Stimulated activated CD8-positive, alpha-beta memory T cell treated with anti-CD3 and anti-CD28 coated beads, Interleukin-15, amount 100 ng/mL, for 4 hours (primary cell): ENCODE data around the gene UGT1A7.

Experiments
- DNase-seq, 2 donors: peaks; one replicate each; pipeline ENCODE4 v3.0.0-alpha.2; 2020; ENCODE audit warnings: low read depth in 2 of 2

UGT1A7 gene

GRCh38 chr2:233761040-233761769 is 79.5 kb downstream of the UGT1A7 start:
- no peak for DNase-seq

DNA sequence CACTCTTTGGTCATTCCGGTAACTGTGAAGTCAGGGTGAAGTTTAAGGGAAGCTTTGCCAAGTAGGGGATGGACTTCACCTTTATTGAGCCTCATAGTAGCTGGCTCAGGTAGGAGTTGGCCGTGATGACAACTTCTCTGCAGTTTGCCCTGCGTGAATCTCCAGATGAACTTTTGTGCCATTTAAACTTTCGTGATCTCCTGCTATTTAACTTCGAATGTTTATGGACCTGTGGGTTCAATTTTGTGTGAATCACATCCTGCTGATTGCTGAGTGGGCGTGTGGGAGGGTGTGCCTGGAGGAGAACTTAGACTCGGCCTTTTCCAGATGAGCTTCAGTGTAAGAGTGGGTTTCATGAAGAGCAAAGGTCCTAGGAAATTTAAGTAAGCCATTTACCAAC is 82.6 kb downstream of the UGT1A7 start:
- DNase-seq = no peak

GRCh38 chr2:233764761-233765160 is 83.1 kb downstream of the UGT1A7 start:
- no peak for DNase-seq

DNA sequence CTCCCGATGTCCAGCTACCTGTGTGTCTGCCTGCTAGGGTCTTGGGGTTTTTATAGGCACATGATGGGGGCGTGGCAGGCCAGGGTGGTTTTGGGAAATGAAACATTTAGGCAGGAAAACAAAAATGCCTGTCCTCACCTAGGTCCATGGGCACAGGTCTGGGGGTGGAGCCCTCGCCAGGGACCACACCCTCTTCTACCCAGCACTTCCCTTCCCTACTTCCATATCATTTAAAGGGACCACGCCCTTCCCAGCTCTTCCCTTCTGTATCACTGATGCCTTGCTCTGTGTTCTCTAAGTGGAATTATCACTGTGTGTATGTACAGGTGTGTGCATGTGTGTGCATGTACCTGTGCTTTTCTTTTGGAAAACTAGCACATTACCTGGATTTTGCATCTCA is 84.7 kb downstream of the UGT1A7 start:
- DNase-seq = no peak

GRCh38 chr2:233768076-233768475 is 86.4 kb downstream of the UGT1A7 start:
- no peak for DNase-seq

- DNase-seq = no peak
These were observed 87.6 kb downstream of the UGT1A7 start for GRCh38 chr2:233769260-233769659.

DNA sequence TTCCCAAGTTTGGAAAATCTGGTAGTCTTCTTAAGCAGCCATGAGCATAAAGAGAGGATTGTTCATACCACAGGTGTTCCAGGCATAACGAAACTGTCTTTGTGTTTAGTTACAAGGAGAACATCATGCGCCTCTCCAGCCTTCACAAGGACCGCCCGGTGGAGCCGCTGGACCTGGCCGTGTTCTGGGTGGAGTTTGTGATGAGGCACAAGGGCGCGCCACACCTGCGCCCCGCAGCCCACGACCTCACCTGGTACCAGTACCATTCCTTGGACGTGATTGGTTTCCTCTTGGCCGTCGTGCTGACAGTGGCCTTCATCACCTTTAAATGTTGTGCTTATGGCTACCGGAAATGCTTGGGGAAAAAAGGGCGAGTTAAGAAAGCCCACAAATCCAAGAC is 90.5 kb downstream of the UGT1A7 start:
- DNase-seq = no peak

DNA sequence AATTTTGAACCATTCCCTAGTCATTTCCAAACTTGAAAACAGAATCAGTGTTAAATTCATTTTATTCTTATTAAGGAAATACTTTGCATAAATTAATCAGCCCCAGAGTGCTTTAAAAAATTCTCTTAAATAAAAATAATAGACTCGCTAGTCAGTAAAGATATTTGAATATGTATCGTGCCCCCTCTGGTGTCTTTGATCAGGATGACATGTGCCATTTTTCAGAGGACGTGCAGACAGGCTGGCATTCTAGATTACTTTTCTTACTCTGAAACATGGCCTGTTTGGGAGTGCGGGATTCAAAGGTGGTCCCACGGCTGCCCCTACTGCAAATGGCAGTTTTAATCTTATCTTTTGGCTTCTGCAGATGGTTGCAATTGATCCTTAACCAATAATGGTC is 90.9 kb downstream of the UGT1A7 start:
- DNase-seq = no peak

- no peak for DNase-seq
These were observed 92.2 kb downstream of the UGT1A7 start for GRCh38 chr2:233773854-233774253.

GRCh38 chr2:233775414-233775813 is 93.7 kb downstream of the UGT1A7 start:
- DNase-seq = no peak

- DNase-seq = no peak
These were observed 96.3 kb downstream of the UGT1A7 start, which contains the start of gene MROH2A for GRCh38 chr2:233778030-233778429. TSS of gene MROH2A (plus strand) at chr2:233778330. CDS start at chr2:233779359, 1,029 bp downstream.

DNA sequence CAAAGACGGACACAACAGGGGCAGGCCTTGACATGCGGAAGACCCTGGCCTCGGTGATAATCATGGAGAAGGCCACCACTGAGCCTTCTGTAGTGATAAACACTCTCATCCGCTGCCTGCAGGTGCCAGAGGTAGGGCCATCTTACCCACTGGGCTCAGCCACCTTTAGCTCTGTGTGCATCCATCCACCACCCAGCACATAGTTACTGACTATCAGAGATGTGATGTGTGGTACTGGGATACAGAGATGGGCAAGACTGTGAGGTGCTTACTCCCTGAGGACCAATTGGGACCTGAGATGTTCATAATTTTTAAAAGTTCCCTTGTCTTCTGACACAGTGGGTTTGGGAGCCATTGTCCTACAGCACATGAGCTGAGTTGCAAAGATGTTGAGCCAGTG is 98.0 kb downstream of the UGT1A7 start:
- no peak for DNase-seq

- DNase-seq = no peak
These were observed 99.1 kb downstream of the UGT1A7 start for GRCh38 chr2:233780771-233781170.

- DNase-seq = no peak
These were observed 107.9 kb downstream of the UGT1A7 start for GRCh38 chr2:233789554-233789953.

DNA sequence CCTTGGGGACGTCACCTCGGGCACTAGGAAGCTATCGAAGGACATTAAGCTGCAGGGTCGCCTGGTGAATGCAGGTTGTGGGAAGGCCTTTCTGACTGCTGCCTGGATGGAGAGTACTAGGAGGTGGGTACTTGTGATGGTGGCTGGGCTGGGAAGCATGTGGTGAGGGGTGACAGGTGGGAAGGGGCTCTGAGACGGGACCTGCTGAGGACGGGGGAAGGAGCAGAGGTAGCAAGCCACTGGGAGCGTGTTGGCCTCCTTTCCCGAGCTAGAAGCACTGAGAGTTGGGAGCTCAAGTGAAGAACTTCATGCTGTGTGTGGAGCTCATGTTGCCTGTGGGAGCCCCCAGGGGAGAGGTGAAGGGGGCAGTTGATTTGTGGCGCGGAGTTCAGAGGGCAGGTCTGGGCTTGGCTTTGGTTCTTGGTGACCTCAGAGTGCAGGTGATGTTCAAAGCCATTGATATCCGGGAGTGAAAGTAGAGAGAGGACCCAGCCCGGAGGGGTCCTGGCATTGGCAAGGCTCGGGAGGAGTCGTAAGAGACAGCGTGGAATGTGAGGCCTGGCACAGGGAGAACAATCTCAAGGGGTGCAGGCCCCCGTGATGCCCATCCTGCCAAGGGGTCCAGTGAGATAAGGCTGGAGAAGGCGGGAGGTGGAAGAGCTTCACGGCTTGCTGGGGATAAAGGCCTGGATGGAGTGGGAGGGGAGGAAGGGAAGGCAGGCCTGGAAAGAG is 109.6 kb downstream of the UGT1A7 start:
- no peak for DNase-seq

DNA sequence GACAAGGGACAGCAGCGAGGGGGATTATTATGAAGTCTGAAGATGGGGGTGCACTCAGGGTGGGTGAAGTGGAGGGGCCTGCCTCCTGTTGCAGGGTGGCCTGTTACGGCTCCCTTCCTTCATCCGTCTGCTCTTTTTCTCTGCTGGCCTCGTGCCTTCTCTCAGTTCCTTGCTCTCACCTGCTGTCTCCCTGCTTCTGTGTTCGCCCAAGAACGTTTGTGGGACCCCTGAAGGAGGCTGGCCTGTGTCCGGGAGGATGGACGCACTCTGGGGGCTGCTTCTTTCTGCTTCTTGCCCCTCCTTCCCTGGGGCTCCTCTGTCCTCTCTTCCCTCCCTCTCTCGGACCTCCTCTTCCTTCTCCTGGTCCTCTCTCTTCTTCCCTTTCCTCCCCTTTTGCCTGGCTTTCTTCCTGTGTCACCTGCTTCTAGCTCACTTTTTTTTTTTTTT is 110.2 kb downstream of the UGT1A7 start:
- no peak for DNase-seq

GRCh38 chr2:233792720-233793119 is 111.0 kb downstream of the UGT1A7 start:
- no peak for DNase-seq

- no peak for DNase-seq
These were observed 111.9 kb downstream of the UGT1A7 start for GRCh38 chr2:233793465-233794127.

GRCh38 chr2:233794128-233794658 is 112.5 kb downstream of the UGT1A7 start:
- DNase-seq = no peak

- no peak for DNase-seq
These were observed 114.1 kb downstream of the UGT1A7 start for GRCh38 chr2:233795735-233796171.

DNA sequence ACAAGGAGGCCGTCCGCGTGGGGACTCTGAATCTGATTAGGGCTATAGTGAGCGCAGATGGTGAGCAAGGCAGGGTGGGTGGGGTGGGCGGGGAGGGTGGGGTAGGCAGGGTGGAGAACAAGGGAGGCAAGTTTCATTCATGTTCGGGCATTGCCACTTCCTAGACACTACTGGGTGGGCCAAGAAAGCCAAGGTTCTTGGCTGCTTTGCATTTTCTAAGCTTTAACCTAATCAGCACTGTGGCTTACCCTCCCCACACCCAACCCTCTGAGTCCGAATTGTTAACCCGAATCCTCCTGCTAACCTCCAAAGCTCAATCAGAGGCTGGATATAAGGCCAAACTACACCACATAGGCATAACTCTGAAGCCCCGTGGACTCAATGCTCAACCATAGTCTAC is 114.6 kb downstream of the UGT1A7 start:
- DNase-seq = no peak

DNA sequence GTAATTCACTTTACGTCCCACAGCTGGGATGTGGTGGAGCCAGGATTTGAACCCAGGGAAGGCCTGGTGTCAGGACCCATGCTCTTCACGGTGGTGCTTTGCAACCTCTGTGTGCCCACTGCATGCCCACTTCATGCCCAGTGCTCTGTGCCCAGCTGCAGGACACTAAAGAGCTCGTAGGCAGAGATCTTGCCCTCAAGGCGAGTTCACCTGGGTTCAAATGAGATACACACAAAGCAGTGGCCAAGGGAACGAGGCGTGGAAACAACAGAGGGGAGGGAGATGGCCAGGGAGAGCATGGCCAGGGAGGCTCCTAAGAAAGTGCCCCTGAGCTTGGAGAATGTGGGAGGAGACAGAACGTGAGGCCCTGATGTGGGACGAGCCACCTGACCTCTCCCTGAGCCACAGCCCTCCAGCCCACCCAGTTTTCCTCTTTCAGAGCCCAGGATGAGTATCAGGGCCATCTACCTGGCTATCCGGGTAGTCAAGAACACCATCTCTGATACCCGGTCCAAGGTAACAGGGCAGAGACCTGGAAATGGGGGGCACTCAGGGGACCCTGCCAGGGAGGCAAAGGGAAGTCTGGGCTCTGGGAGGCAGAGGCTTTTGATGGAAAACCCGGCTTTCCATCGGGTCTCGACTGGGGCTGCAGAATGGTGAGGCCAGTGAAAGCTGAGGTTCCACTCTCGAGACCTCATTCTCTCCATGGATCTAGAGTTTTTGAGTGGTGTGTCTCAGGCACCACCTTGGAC is 116.8 kb downstream of the UGT1A7 start:
- DNase-seq = no peak
